SK-N-SH treated with all-trans-retinoic acid at 6 μM for 48 hours (cell line): ENCODE data around the gene RAC3.

Source experiments
- ATAC-seq: fragments of 200-7000 bp; cut with Tn5 transposase; 3 replicates; pipeline ENCODE4 v1.9.1; 2020; ENCODE audit warnings: mild to moderate bottlenecking, moderate library complexity
- ARNTL ChIP-seq: fragments of 450-650 bp; formaldehyde crosslinking; IDR thresholded peaks from 2 replicates; pipeline ENCODE4 v1.5.0; 2020; ENCODE audit warnings: low read depth, mild to moderate bottlenecking, moderate library complexity, borderline replicate concordance
- BACH2 ChIP-seq: fragments of 250-450 bp; sonication (Bioruptor Pico); IDR thresholded peaks from 2 replicates; pipeline ENCODE4 v1.9.0; 2021; ENCODE audit warnings: mild to moderate bottlenecking, borderline replicate concordance
- CREB5 ChIP-seq: fragments of 250-450 bp; sonication (Bioruptor Pico); IDR thresholded peaks from 2 replicates; pipeline ENCODE4 v1.5.1; 2020; ENCODE audit warnings: low read depth, mild to moderate bottlenecking, moderate library complexity
- CSDC2 ChIP-seq: fragments of 250-450 bp; sonication (Bioruptor Pico); IDR thresholded peaks from 2 replicates; pipeline ENCODE4 v1.5.0; 2020; ENCODE audit warnings: mild to moderate bottlenecking, moderate library complexity
- CSRNP3 ChIP-seq: fragments of 250-450 bp; sonication (Bioruptor Pico); IDR thresholded peaks from 2 replicates; pipeline ENCODE4 v1.5.1; 2021; ENCODE audit warnings: mild to moderate bottlenecking, moderate library complexity
- ESRRG ChIP-seq: fragments of 250-450 bp; sonication (Bioruptor Pico); IDR thresholded peaks from 2 replicates; pipeline ENCODE4 v1.6.1; 2021; ENCODE audit warnings: mild to moderate bottlenecking
- GLIS3 ChIP-seq: fragments of 250-450 bp; sonication (Bioruptor Pico); IDR thresholded peaks from 2 replicates; pipeline ENCODE4 v1.5.0; 2020; ENCODE audit warnings: mild to moderate bottlenecking, moderate library complexity
- ISL1 ChIP-seq: fragments of 250-450 bp; sonication (Bioruptor Pico); IDR thresholded peaks from 2 replicates; pipeline ENCODE4 v2.1.2; 2022; ENCODE audit warnings: mild to moderate bottlenecking, moderate library complexity
- PATZ1 ChIP-seq: fragments of 250-450 bp; sonication (Bioruptor Pico); IDR thresholded peaks from 2 replicates; pipeline ENCODE4 v1.8.0; 2020; ENCODE audit warnings: mild to moderate bottlenecking, moderate library complexity, borderline replicate concordance
- POU6F1 ChIP-seq: fragments of 250-450 bp; sonication (Bioruptor Pico); IDR thresholded peaks from 2 replicates; pipeline ENCODE4 v1.8.0; 2021; ENCODE audit warnings: low read depth, mild to moderate bottlenecking, moderate library complexity, borderline replicate concordance
- RARB ChIP-seq: fragments of 250-450 bp; sonication (Bioruptor Pico); IDR thresholded peaks from 2 replicates; pipeline ENCODE4 v1.8.0; 2021; ENCODE audit warnings: mild to moderate bottlenecking, moderate library complexity
- SNAI2 ChIP-seq: fragments of 250-450 bp; sonication (Bioruptor Pico); IDR thresholded peaks from 2 replicates; pipeline ENCODE4 v1.5.0; 2020; ENCODE audit warnings: mild to moderate bottlenecking, moderate library complexity
- TCF4 ChIP-seq: fragments of 250-450 bp; sonication (Bioruptor Pico); IDR thresholded peaks from 2 replicates; pipeline ENCODE4 v1.8.0; 2021; ENCODE audit warnings: mild to moderate bottlenecking, moderate library complexity, borderline replicate concordance
- TOX ChIP-seq: fragments of 250-450 bp; sonication (Bioruptor Pico); IDR thresholded peaks from 2 replicates; pipeline ENCODE4 v1.8.0; 2021; ENCODE audit warnings: mild to moderate bottlenecking, moderate library complexity, borderline replicate concordance
- TSHZ2 ChIP-seq: fragments of 250-450 bp; sonication (Bioruptor Pico); IDR thresholded peaks from 2 replicates; pipeline ENCODE4 v1.5.0; 2020; ENCODE audit warnings: mild to moderate bottlenecking, moderate library complexity
- ZC3H10 ChIP-seq: fragments of 250-450 bp; sonication (Bioruptor Pico); IDR thresholded peaks from 2 replicates; pipeline ENCODE4 v1.5.1; 2021; ENCODE audit warnings: mild to moderate bottlenecking, moderate library complexity
- ZFP3 ChIP-seq: fragments of 250-450 bp; sonication (Bioruptor Pico); IDR thresholded peaks from 2 replicates; pipeline ENCODE4 v1.5.0; 2020; ENCODE audit warnings: mild to moderate bottlenecking, moderate library complexity
- ZFP30 ChIP-seq: fragments of 450-650 bp; formaldehyde crosslinking; IDR thresholded peaks from 2 replicates; pipeline ENCODE4 v1.5.0; 2022; ENCODE audit warnings: mild to moderate bottlenecking, moderate library complexity
- ZNF70 ChIP-seq: fragments of 450-650 bp; formaldehyde crosslinking; IDR thresholded peaks from 2 replicates; pipeline ENCODE4 v1.5.0; 2020; ENCODE audit warnings: mild to moderate bottlenecking, moderate library complexity
- ZNF8 ChIP-seq: fragments of 450-650 bp; formaldehyde crosslinking; IDR thresholded peaks from 2 replicates; pipeline ENCODE4 v1.5.0; 2020; ENCODE audit warnings: mild to moderate bottlenecking, moderate library complexity

RAC3 gene

GRCh38 chr17:82048571-82048971 lies 17.1 kb downstream of the RAC3 start:
- TF ChIP-seq CSDC2 (CRISPR knock-in tag) (no peak), BACH2 (CRISPR knock-in tag) (no peak), ARNTL (no peak), ZFP30 (CRISPR knock-in tag) (no peak), ZFP3 (CRISPR knock-in tag) (no peak), CREB5 (CRISPR knock-in tag) (no peak), TOX (CRISPR knock-in tag) (no peak), SNAI2 (CRISPR knock-in tag) (no peak), ZNF70 (CRISPR knock-in tag) (no peak), PATZ1 (CRISPR knock-in tag) (no peak), CSRNP3 (CRISPR knock-in tag) (no peak), GLIS3 (CRISPR knock-in tag) (no peak), ESRRG (CRISPR knock-in tag) (no peak)
- no peak for ATAC-seq

GRCh38 chr17:82049106-82049505 lies 17.6 kb downstream of the RAC3 start:
- no peak for TF ChIP-seq CSDC2 (CRISPR knock-in tag)
- TF ChIP-seq POU6F1 (CRISPR knock-in tag), result no peak
- no peak for TF ChIP-seq SNAI2 (CRISPR knock-in tag)
- TF ChIP-seq RARB (CRISPR knock-in tag), result no peak
- no peak for TF ChIP-seq TOX (CRISPR knock-in tag)
- TF ChIP-seq ARNTL, result no peak
- TF ChIP-seq ESRRG (CRISPR knock-in tag), result no peak
- no peak for TF ChIP-seq ZNF8
- no peak for TF ChIP-seq ZFP30 (CRISPR knock-in tag)
- no peak for TF ChIP-seq TCF4 (CRISPR knock-in tag)
- no peak for TF ChIP-seq CREB5 (CRISPR knock-in tag)
- no peak for TF ChIP-seq ISL1 (CRISPR knock-in tag)
- TF ChIP-seq TSHZ2, result no peak
- TF ChIP-seq ZC3H10 (CRISPR knock-in tag), result no peak
- ATAC-seq, result no peak

GRCh38 chr17:82049521-82049971 lies 18.1 kb downstream of the RAC3 start:
- TF ChIP-seq SNAI2 (CRISPR knock-in tag) (no peak), CREB5 (CRISPR knock-in tag) (no peak)
- no peak for ATAC-seq
